ENCODE data around the gene EYA2. TPM values are rescaled to one million over a fixed set of nuclear protein-coding genes. Genes with fewer than 3 reads are reported as not detected.

EYA2 gene
- polyA plus RNA-seq, 1 donor (not counting 4 experiments of a cell fraction or from before 2014, with no cell fraction given) = not detected

GRCh38 chr20:47187450-47188195 is 293.0 kb downstream of the EYA2 start:
- no peaks in the 10 kb centered on the region for H3K27me3 ChIP-seq (ENCODE audit: control insufficient read depth, extremely low read depth, insufficient read depth, low read length)
- H3K9me1 ChIP-seq (ENCODE audit: control insufficient read depth, extremely low read depth, insufficient read depth, low read length) = no peaks in the 10 kb centered on the region
- H3K9me3 ChIP-seq (ENCODE audit: control insufficient read depth, low read depth, low read length) = no peaks in the 10 kb centered on the region
- H4K20me1 ChIP-seq (ENCODE audit: control insufficient read depth, extremely low read depth, insufficient read depth, low read length) = no peaks in the 10 kb centered on the region
- DNase-seq (ENCODE audit: low read depth, low spot score) (no peak), FAIRE-seq (no peak)
- no peaks in the 10 kb centered on the region for H3K36me3 ChIP-seq (ENCODE audit: control insufficient read depth in 2 of 2, extremely low read depth in 1 of 2, insufficient read depth in 2 of 2, low read length in 2 of 2)
- no peak overlapping the region for H3K4me3 ChIP-seq (ENCODE audit: control insufficient read depth in 2 of 3, extremely low read depth in 1 of 3, insufficient read depth in 2 of 3, low read depth in 1 of 3, low read length in 3 of 3)
- H3K9ac ChIP-seq (ENCODE audit: control insufficient read depth, extremely low read depth, insufficient read depth, low read length) = no peak overlapping the region
- dilution Hi-C loops (cut with MboI; ENCODE audit: extremely low pct_ligation_motif_present, low sequenced_read_pairs) = no loop called here
- no peaks in the 10 kb centered on the region for H3K79me2 ChIP-seq (ENCODE audit: control insufficient read depth, insufficient read depth, low read length)
- H2AFZ ChIP-seq (ENCODE audit: control insufficient read depth, low read length) = no peak overlapping the region
- no peak for TF ChIP-seq EZH2 (IDR thresholded peaks at IDR 0.05; ENCODE audit: low read length)
- TF ChIP-seq, protein P1, sequence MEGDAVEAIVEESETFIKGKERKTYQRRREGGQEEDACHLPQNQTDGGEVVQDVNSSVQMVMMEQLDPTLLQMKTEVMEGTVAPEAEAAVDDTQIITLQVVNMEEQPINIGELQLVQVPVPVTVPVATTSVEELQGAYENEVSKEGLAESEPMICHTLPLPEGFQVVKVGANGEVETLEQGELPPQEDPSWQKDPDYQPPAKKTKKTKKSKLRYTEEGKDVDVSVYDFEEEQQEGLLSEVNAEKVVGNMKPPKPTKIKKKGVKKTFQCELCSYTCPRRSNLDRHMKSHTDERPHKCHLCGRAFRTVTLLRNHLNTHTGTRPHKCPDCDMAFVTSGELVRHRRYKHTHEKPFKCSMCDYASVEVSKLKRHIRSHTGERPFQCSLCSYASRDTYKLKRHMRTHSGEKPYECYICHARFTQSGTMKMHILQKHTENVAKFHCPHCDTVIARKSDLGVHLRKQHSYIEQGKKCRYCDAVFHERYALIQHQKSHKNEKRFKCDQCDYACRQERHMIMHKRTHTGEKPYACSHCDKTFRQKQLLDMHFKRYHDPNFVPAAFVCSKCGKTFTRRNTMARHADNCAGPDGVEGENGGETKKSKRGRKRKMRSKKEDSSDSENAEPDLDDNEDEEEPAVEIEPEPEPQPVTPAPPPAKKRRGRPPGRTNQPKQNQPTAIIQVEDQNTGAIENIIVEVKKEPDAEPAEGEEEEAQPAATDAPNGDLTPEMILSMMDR (optimal IDR thresholded peaks at IDR 0.05 in 1 of 3, IDR thresholded peaks at IDR 0.05 in 1 of 3, conservative IDR thresholded peaks at IDR 0.05 in 1 of 3; ENCODE audit: extremely low read depth in 1 of 3, insufficient read depth in 2 of 3, low read length in 3 of 3) = no peak
- no peak overlapping the region for H3K4me2 ChIP-seq (ENCODE audit: control insufficient read depth, extremely low read depth, insufficient read depth, low read depth, low read length)
- peaks cover 12% of the 10 kb centered on the region for H3K4me1 ChIP-seq (ENCODE audit: control insufficient read depth, extremely low read depth, insufficient read depth, low read length)
- H3K27ac ChIP-seq (ENCODE audit: control insufficient read depth, insufficient read depth, low read length) = no peak overlapping the region

DNA sequence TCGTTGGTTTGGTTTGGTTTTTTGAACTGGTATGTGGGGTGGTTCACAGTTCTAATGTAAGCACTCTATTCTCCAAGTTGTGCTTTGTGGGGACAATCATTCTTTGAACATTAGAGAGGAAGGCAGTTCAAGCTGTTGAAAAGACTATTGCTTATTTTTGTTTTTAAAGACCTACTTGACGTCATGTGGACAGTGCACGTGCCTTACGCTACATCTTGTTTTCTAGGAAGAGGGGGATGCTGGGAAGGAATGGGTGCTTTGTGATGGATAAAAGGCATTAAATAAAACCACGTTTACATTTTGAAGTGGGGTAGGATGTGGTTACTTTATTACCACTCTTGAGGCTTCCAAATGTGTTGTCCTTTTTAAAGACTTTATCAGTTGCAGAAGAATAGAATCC is 293.9 kb downstream of the EYA2 start:
- Histone ChIP-seq H3K27ac (ENCODE audit: control insufficient read depth, insufficient read depth, low read length) (no peak overlapping the region), H3K9ac (ENCODE audit: control insufficient read depth, extremely low read depth, insufficient read depth, low read length) (no peak overlapping the region), H3K4me1 (ENCODE audit: control insufficient read depth, extremely low read depth, insufficient read depth, low read length) (peaks cover 12% of the 10 kb centered on the region), H3K9me1 (ENCODE audit: control insufficient read depth, extremely low read depth, insufficient read depth, low read length) (no peaks in the 10 kb centered on the region), H3K79me2 (ENCODE audit: control insufficient read depth, insufficient read depth, low read length) (no peaks in the 10 kb centered on the region), H3K27me3 (ENCODE audit: control insufficient read depth, extremely low read depth, insufficient read depth, low read length) (no peaks in the 10 kb centered on the region), H2AFZ (ENCODE audit: control insufficient read depth, low read length) (no peak overlapping the region), H3K36me3 (ENCODE audit: control insufficient read depth in 2 of 2, extremely low read depth in 1 of 2, insufficient read depth in 2 of 2, low read length in 2 of 2) (no peaks in the 10 kb centered on the region), H4K20me1 (ENCODE audit: control insufficient read depth, extremely low read depth, insufficient read depth, low read length) (no peaks in the 10 kb centered on the region), H3K4me3 (ENCODE audit: control insufficient read depth in 2 of 3, extremely low read depth in 1 of 3, insufficient read depth in 2 of 3, low read depth in 1 of 3, low read length in 3 of 3) (no peak overlapping the region), H3K9me3 (ENCODE audit: control insufficient read depth, low read depth, low read length) (no peaks in the 10 kb centered on the region), H3K4me2 (ENCODE audit: control insufficient read depth, extremely low read depth, insufficient read depth, low read depth, low read length) (no peak overlapping the region)
- dilution Hi-C loops (cut with MboI; ENCODE audit: extremely low pct_ligation_motif_present, low sequenced_read_pairs) = no loop called here
- FAIRE-seq (no peak), DNase-seq (ENCODE audit: low read depth, low spot score) (no peak)
- TF ChIP-seq EZH2 (IDR thresholded peaks at IDR 0.05; ENCODE audit: low read length) = no peak
- TF ChIP-seq, protein P1 (optimal IDR thresholded peaks at IDR 0.05 in 1 of 3, IDR thresholded peaks at IDR 0.05 in 1 of 3, conservative IDR thresholded peaks at IDR 0.05 in 1 of 3; ENCODE audit: extremely low read depth in 1 of 3, insufficient read depth in 2 of 3, low read length in 3 of 3) = no peak
